PC-9 (cell line): ENCODE data around the gene PCID2. TPM values are rescaled to one million over a fixed set of nuclear protein-coding genes. Genes with fewer than 3 reads are reported as not detected.

Experiments
- BruUV-seq: library from RNA; stranded (reverse); fragments of 400-500 nt; replicated peaks from 2 replicates; lab custom pipeline; 2021; lab: Mats Ljungman, UMichigan
- CTCF ChIA-PET: fragments of 300-600 bp; sonication (Branson Sonifier 250); formaldehyde crosslinking; loops from one replicate; lab custom pipeline; 2022; ENCODE audit warnings: antibody characterized with exemption; lab: Charles Lee
- POLR2A ChIA-PET: fragments of 300-600 bp; sonication (Branson Sonifier 250); formaldehyde crosslinking; loops from one replicate; lab custom pipeline; 2022; ENCODE audit warnings: antibody characterized with exemption; ENCODE audit not compliant: unreplicated experiment; lab: Charles Lee
- DNase-seq, 2 experiments: peaks; one replicate each; pipeline versions ENCODE4 v3.0.0 to v3.0.0-alpha.2; 2015 to 2022; ENCODE audit warnings: mixed read lengths in 1 of 2
- H2AFZ ChIP-seq: fragments of 200-600 bp; sonication (generic); 2 replicates; pipeline ENCODE4 v1.8.1; 2017; ENCODE audit warnings: antibody characterized with exemption
- H3F3A ChIP-seq: fragments of 200-600 bp; sonication (generic); 2 replicates; pipeline ENCODE4 v1.8.1; 2017; ENCODE audit warnings: antibody characterized with exemption, mild to moderate bottlenecking, low read depth; ENCODE audit not compliant: insufficient read depth
- H3K27ac ChIP-seq: fragments of 200-600 bp; sonication (generic); 2 replicates; pipeline ENCODE4 v1.6.1; 2016; ENCODE audit warnings: mixed run types
- H3K27me3 ChIP-seq: fragments of 200-600 bp; sonication (generic); 2 replicates; pipeline ENCODE4 v1.6.1; 2016; ENCODE audit warnings: low read depth, mixed run types; ENCODE audit not compliant: insufficient read depth
- H3K36me3 ChIP-seq: fragments of 200-600 bp; sonication (generic); 2 replicates; pipeline ENCODE4 v1.6.1; 2016; ENCODE audit warnings: low read depth, mixed run types
- H3K4me1 ChIP-seq: fragments of 200-600 bp; sonication (generic); replicated peaks from 2 replicates; pipeline ENCODE4 v1.6.1; 2016; ENCODE audit warnings: mixed run types; ENCODE audit not compliant: insufficient read depth
- H3K4me2 ChIP-seq: fragments of 200-600 bp; sonication (generic); 2 replicates; pipeline ENCODE4 v1.6.1; 2017; ENCODE audit warnings: mixed run types
- H3K4me3 ChIP-seq: fragments of 200-600 bp; sonication (generic); 2 replicates; pipeline ENCODE4 v1.6.1; 2016; ENCODE audit warnings: mixed run types
- H3K79me2 ChIP-seq: fragments of 200-600 bp; sonication (generic); 2 replicates; pipeline ENCODE4 v1.6.1; 2017; ENCODE audit warnings: low read depth, mixed run types
- H3K9me2 ChIP-seq: fragments of 200-600 bp; sonication (generic); 2 replicates; pipeline ENCODE4 v1.8.1; 2017; ENCODE audit warnings: mild to moderate bottlenecking; ENCODE audit not compliant: insufficient read depth
- H3K9me3 ChIP-seq: fragments of 200-600 bp; sonication (generic); 2 replicates; pipeline ENCODE4 v1.8.1; 2016; ENCODE audit warnings: low read depth; ENCODE audit not compliant: insufficient read depth
- H4K20me1 ChIP-seq: fragments of 200-600 bp; sonication (generic); 2 replicates; pipeline ENCODE4 v1.8.1; 2017; ENCODE audit not compliant: insufficient read depth
- CTCF ChIP-seq: fragments of 200-600 bp; sonication (generic); conservative IDR thresholded peaks from 2 replicates; pipeline ENCODE4 v1.6.1; 2017; ENCODE audit warnings: mixed run types, antibody characterized with exemption, mild to moderate bottlenecking, moderate library complexity
- EZH2 ChIP-seq: fragments of 200-600 bp; sonication (generic); IDR thresholded peaks from 2 replicates; pipeline ENCODE4 v1.8.0; 2017; ENCODE audit warnings: antibody characterized with exemption, low read depth
- intact Hi-C: fragments of 100-400 bp; cut with micrococcal nuclease; formaldehyde crosslinking; loops from one replicate; pipeline ENCODE4 v1.10.0; 2022; ENCODE audit not compliant: unreplicated experiment
- total RNA-seq: library from RNA; stranded (reverse); gene quantifications from 2 replicates; pipeline ENCODE4 v1.2.3, GENCODE V29; 2021

Gene PCID2
- total RNA-seq, 1 experiment from 2014 or later: 71.8 TPM

DNA sequence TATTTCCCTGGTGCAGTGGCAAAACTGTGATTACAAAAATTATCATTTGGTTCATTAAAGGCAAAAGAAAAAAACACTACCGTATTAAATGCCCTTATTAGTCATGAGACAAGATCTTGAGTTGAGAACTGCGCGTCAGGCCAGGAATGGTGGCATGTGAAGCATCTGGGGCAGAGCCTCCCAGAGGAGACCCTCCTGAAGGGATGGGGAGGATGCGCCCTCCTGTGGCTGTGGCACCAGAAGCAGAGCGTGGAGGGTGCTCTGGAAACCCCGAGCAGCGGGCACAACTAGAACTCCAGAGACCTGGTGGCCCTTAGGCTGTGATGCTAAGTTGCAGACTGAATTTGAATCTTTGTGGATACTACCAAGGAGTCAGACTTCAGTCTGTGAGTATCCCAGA, 12.4 kb upstream of the PCID2 start:
- no peak for TF ChIP-seq CTCF
- TF ChIP-seq EZH2: no peak
- Histone ChIP-seq H3K27me3 (no peaks in the 10 kb centered on the region), H3K79me2 (peaks cover 82% of the 10 kb centered on the region), H3K9me3 (no peaks in the 10 kb centered on the region), H3K27ac (no peak overlapping the region), H3K9me2 (no peaks in the 10 kb centered on the region), H3F3A (peaks cover 18% of the 10 kb centered on the region; the same call in 1 of the 2 replicates), H3K4me1 (peaks cover 20% of the 10 kb centered on the region), H4K20me1 (peaks cover 73% of the 10 kb centered on the region), H3K4me2 (no peak overlapping the region), H3K4me3 (no peak overlapping the region), H3K36me3 (peaks cover 31% of the 10 kb centered on the region; the same call in 1 of the 2 replicates), H2AFZ (no peak overlapping the region)
- CTCF ChIA-PET: no interaction called here
- POLR2A ChIA-PET: no interaction called here
- intact Hi-C loops: no loop called here
- BruUV-seq: no TSS peak
- DNase-seq: no peak

GRCh38 chr13:113220141-113220598, 11.7 kb upstream of the PCID2 start:
- DNase-seq: no peak
- Histone ChIP-seq H2AFZ (no peak overlapping the region), H4K20me1 (peaks cover 66% of the 10 kb centered on the region), H3K27me3 (no peaks in the 10 kb centered on the region), H3K4me2 (no peak overlapping the region), H3K79me2 (peaks cover 84% of the 10 kb centered on the region), H3K9me3 (no peaks in the 10 kb centered on the region), H3F3A (peaks cover 20% of the 10 kb centered on the region; the same call in 1 of the 2 replicates), H3K4me1 (peaks cover 27% of the 10 kb centered on the region), H3K27ac (no peak overlapping the region), H3K9me2 (no peaks in the 10 kb centered on the region), H3K4me3 (no peak overlapping the region), H3K36me3 (peaks cover 27% of the 10 kb centered on the region; the same call in 1 of the 2 replicates)
- intact Hi-C loops: no loop called here
- ChIA-PET CTCF (no interaction called here), POLR2A (no interaction called here)
- TF ChIP-seq CTCF: no peak
- no TSS peak for BruUV-seq

DNA sequence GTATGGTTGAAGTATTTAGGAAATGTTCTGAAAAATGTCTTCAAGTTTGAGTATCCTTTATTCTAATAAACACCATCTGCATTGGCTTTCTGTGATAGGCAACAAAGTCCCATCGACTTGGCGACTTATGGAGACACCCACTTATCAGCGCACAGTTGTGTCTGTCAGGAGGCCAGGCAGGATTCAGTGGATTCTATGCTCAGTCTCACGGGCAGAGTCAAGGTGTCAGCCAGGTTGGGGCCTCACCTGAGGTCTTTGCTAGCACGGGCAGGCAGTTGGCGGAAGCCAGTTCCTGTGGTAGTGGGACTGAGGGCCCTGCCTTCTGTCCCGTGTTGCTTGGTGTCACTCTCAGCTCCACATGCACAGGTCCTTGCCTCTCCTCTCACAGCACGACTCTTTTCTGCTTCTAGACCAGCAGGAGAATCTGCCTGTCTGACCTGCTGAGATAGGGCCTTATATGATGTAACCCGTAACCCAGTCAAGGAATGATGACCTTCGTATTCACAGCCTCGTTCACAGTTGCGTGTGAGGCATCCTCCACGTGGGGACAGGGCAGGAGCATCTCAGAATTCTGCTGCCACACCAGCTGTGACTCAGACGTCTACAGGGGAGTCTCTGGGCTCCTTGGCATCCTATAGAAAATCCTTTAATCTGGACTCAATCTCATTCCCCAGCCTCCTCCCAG, 10.9 kb upstream of the PCID2 start:
- no peak for DNase-seq
- Histone ChIP-seq H3K36me3 (peaks cover 22% of the 10 kb centered on the region; the same call in 1 of the 2 replicates), H3K4me1 (peaks cover 32% of the 10 kb centered on the region), H3K9me2 (no peaks in the 10 kb centered on the region), H3K4me2 (no peak overlapping the region), H3K9me3 (no peaks in the 10 kb centered on the region), H3F3A (peaks cover 20% of the 10 kb centered on the region; the same call in 1 of the 2 replicates), H3K27me3 (no peaks in the 10 kb centered on the region), H2AFZ (no peak overlapping the region), H3K79me2 (peaks cover 92% of the 10 kb centered on the region), H3K4me3 (no peak overlapping the region), H3K27ac (no peak overlapping the region), H4K20me1 (peaks cover 64% of the 10 kb centered on the region)
- BruUV-seq: no TSS peak
- ChIA-PET POLR2A (interaction anchor here (0.6 kb wide), 1 partner anchor 10 kb away, joined by 6 read pairs; the partner anchor contains the start of gene CUL4A), CTCF (no interaction called here)
- intact Hi-C loops: loop anchor here (5.0 kb wide), 1 partner anchor 182 kb away; no protein-coding TSS in a partner anchor
- TF ChIP-seq EZH2 (no peak), CTCF (no peak)
